HepG2 (cell line): ENCODE data around the gene ARFGAP3. TPM values are rescaled to one million over a fixed set of nuclear protein-coding genes. Genes with fewer than 3 reads are reported as not detected.

Source experiments
- FOXP1 ChIP-seq, 2 experiments: fragments of 450-650 bp in 1 of 2; IDR thresholded peaks; 2 replicates each; pipeline ENCODE4 v1.6.1; 2017 to 2018; ENCODE audit warnings: antibody characterized with exemption in 1 of 2
- GFI1 ChIP-seq: sonication (generic); formaldehyde crosslinking; IDR thresholded peaks from 2 replicates; pipeline ENCODE4 v1.5.0; 2020; ENCODE audit warnings: missing genetic modification reagents, mild to moderate bottlenecking, borderline replicate concordance
- HNRNPK ChIP-seq: fragments of 200-400 bp; formaldehyde crosslinking; IDR thresholded peaks from 2 replicates; pipeline ENCODE4 v1.6.1; 2018; ENCODE audit warnings: low read length, low read depth, moderate library complexity, mild to moderate bottlenecking; ENCODE audit not compliant: poor library complexity, severe bottlenecking
- MAX ChIP-seq: IDR thresholded peaks from 2 replicates; pipeline ENCODE4 v1.6.1; 2012; ENCODE audit warnings: inconsistent platforms
- MTA3 ChIP-seq: sonication (generic); formaldehyde crosslinking; IDR thresholded peaks from 2 replicates; pipeline ENCODE4 v1.4.0; 2020; ENCODE audit warnings: missing genetic modification reagents
- MTF2 ChIP-seq: sonication (generic); formaldehyde crosslinking; IDR thresholded peaks from 2 replicates; pipeline ENCODE4 v1.5.0; 2020; ENCODE audit warnings: missing genetic modification reagents, borderline replicate concordance
- NFIC ChIP-seq: IDR thresholded peaks from 2 replicates; pipeline ENCODE4 v1.6.1; 2012; ENCODE audit warnings: mild to moderate bottlenecking, low read length, inconsistent platforms
- PATZ1 ChIP-seq: sonication (generic); formaldehyde crosslinking; IDR thresholded peaks from 2 replicates; pipeline ENCODE4 v1.4.0; 2020; ENCODE audit warnings: missing genetic modification reagents
- PCBP2 ChIP-seq: fragments of 200-400 bp; formaldehyde crosslinking; optimal IDR thresholded peaks from 2 replicates; pipeline ENCODE3; 2018; ENCODE audit warnings: low read length, low read depth; ENCODE audit not compliant: poor library complexity, severe bottlenecking
- PHF21A ChIP-seq: sonication (generic); formaldehyde crosslinking; IDR thresholded peaks from 2 replicates; pipeline ENCODE4 v1.5.0; 2020; ENCODE audit warnings: mild to moderate bottlenecking, missing genetic modification reagents
- RCOR2 ChIP-seq: IDR thresholded peaks from 2 replicates; pipeline ENCODE4 v1.6.1; 2016; ENCODE audit warnings: missing biosample characterization, missing genetic modification reagents
- SOX13 ChIP-seq, 3 experiments: fragments of 450-650 bp in 1 of 3; sonication (generic) in 1 of 3; formaldehyde crosslinking in 1 of 3; IDR thresholded peaks in 2 of 3; conservative IDR thresholded peaks in 1 of 3; 2 replicates each; pipeline versions ENCODE4 v1.5.0 to v1.6.1; 2016 to 2020; ENCODE audit warnings: antibody characterized with exemption in 1 of 3, mild to moderate bottlenecking in 1 of 3, missing compliant biosample characterization in 1 of 3, missing genetic modification reagents in 1 of 3, moderate library complexity in 1 of 3
- ZBTB1 ChIP-seq: sonication (generic); formaldehyde crosslinking; IDR thresholded peaks from 2 replicates; pipeline ENCODE4 v1.4.0; 2020; ENCODE audit warnings: missing genetic modification reagents, borderline replicate concordance
- ZBTB8A ChIP-seq: sonication (generic); formaldehyde crosslinking; IDR thresholded peaks from 2 replicates; pipeline ENCODE4 v1.4.0; 2020; ENCODE audit warnings: mild to moderate bottlenecking, low read depth, missing genetic modification reagents, borderline replicate concordance
- ZNF232 ChIP-seq: sonication (generic); formaldehyde crosslinking; IDR thresholded peaks from 2 replicates; pipeline ENCODE4 v1.4.0; 2020; ENCODE audit warnings: missing genetic modification reagents, borderline replicate concordance
- ZNF549 ChIP-seq: sonication (generic); formaldehyde crosslinking; IDR thresholded peaks from 2 replicates; pipeline ENCODE4 v1.5.0; 2020; ENCODE audit warnings: missing genetic modification reagents
- ZNF713 ChIP-seq: sonication (generic); formaldehyde crosslinking; IDR thresholded peaks from 2 replicates; pipeline ENCODE4 v1.4.0; 2020; ENCODE audit warnings: mild to moderate bottlenecking, missing genetic modification reagents
- ZNF816 ChIP-seq: sonication (generic); formaldehyde crosslinking; IDR thresholded peaks from 2 replicates; pipeline ENCODE4 v1.8.0; 2022; ENCODE audit warnings: missing genetic modification reagents, mild to moderate bottlenecking, borderline replicate concordance
- ZSCAN21 ChIP-seq: sonication (generic); formaldehyde crosslinking; IDR thresholded peaks from 2 replicates; pipeline ENCODE4 v1.8.0; 2022; ENCODE audit warnings: mild to moderate bottlenecking, missing genetic modification reagents, moderate library complexity, borderline replicate concordance
- ZSCAN22 ChIP-seq: sonication (generic); formaldehyde crosslinking; IDR thresholded peaks from 2 replicates; pipeline ENCODE4 v1.4.0; 2020; ENCODE audit warnings: mild to moderate bottlenecking, missing genetic modification reagents
- polyA plus RNA-seq, 8 experiments: library from polyadenylated mRNA; depleted of rRNA in 3 of 8; stranded (reverse) in 7 of 8; unstranded in 1 of 8; fragments of >200 nt; fragmentation: Illumina TruSeq in 4 of 8; extraction: Trizol in 4 of 8; gene quantifications; 2 replicates each; pipeline versions ENCODE4 v1.2.1 to v1.2.3, GENCODE V29; 2011 to 2016; ENCODE audit warnings: low read depth in 4 of 8, missing spikeins in 1 of 8, mixed read lengths in 1 of 8; ENCODE audit not compliant: insufficient read depth in 1 of 8
- total RNA-seq, 5 experiments: library from RNA; depleted of rRNA; stranded (reverse); fragments of >200 nt; fragmentation: Illumina TruSeq; extraction: Trizol; gene quantifications; 2 replicates each; pipeline ENCODE4 v1.2.3, GENCODE V29; 2016; ENCODE audit warnings: low read depth in 1 of 5
- TF ChIP-seq, protein P1 (sequence below): sonication (generic); formaldehyde crosslinking; IDR thresholded peaks from 2 replicates; pipeline ENCODE4 v1.5.0; 2020; ENCODE audit warnings: missing genetic modification reagents
- TF ChIP-seq, protein P2 (sequence below): sonication (generic); formaldehyde crosslinking; IDR thresholded peaks from 2 replicates; pipeline ENCODE4 v1.4.0; 2020; ENCODE audit warnings: missing genetic modification reagents

ARFGAP3 gene
- total and polyA plus RNA-seq, 2 of the 13 experiments (the other 11 are each of a cell fraction or from before 2014, with no cell fraction given), result 41.7 to 61.6 TPM

DNA sequence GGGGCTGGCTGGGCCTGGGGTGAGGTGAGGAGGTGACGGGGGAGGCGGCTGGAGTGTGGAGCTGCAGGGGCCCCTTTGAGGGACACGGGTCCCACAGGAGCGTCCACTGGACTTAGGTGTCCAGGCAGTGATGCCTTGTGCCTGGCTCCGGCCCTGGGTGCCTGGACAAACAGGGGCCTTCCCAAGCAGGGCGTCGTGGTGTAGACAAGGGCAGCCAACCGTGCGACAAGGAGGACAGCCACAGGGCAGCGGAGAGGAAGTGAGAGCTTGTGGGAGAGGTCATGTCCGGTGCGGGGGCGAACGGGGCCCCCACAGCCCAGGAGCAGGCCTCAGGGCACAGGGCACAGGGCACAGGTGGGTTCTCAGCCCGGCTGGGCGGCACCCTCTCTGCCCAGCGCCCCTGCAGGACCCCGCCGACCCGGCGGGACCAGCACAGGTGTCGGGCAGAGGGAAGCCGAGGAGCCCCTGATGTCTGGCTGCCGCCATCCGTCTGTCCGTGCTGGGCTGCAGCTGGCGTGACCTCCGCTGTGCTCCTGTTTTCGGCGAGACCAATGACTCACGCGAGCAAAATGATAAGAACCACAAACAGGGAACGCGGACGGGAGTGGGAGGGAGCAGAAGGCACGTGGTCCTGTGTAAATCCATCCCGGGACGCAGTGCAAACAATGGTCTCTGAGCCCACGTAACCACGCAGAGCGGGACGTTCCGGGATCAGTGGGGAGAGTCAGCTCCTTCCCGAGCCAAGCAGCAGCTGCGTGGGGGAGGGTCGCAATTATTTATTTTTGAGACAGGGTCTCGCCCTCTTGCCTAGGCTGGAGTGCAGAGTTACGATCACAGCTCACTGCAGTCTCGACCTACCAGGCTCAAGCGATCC lies 87.3 kb downstream of the ARFGAP3 start (continued):
- TF ChIP-seq, protein P1, sequence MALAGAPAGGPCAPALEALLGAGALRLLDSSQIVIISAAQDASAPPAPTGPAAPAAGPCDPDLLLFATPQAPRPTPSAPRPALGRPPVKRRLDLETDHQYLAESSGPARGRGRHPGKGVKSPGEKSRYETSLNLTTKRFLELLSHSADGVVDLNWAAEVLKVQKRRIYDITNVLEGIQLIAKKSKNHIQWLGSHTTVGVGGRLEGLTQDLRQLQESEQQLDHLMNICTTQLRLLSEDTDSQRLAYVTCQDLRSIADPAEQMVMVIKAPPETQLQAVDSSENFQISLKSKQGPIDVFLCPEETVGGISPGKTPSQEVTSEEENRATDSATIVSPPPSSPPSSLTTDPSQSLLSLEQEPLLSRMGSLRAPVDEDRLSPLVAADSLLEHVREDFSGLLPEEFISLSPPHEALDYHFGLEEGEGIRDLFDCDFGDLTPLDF, result no peak
- TF ChIP-seq GFI1 (CRISPR knock-in tag), result no peak
- no peak for TF ChIP-seq ZBTB1 (CRISPR knock-in tag)
- TF ChIP-seq PCBP2, result no peak
- TF ChIP-seq MTF2, result 0 out of 2 replicates have a peak, but pooled peaks have one; percentile 32
- peak; percentile 79 for TF ChIP-seq MAX
- peak; percentile 28; the same call in 1 of the 2 replicates for TF ChIP-seq RCOR2 (CRISPR knock-in tag)
- 0 out of 2 replicates have a peak, but pooled peaks have one; percentile 21 for TF ChIP-seq ZNF232 (CRISPR knock-in tag)
- no peak for TF ChIP-seq ZBTB8A (CRISPR knock-in tag)
- peak; percentile 65 for TF ChIP-seq PATZ1 (CRISPR knock-in tag)
- no peak for TF ChIP-seq PHF21A (CRISPR knock-in tag)
- TF ChIP-seq ZSCAN22, result 0 out of 2 replicates have a peak, but pooled peaks have one; percentile 61
- no peak for TF ChIP-seq HNRNPK
- no peak for TF ChIP-seq MTA3 (CRISPR knock-in tag)
- no peak for TF ChIP-seq ZNF713 (CRISPR knock-in tag)
- TF ChIP-seq SOX13 (IDR thresholded peaks at IDR 0.05), result no peak
- peak in 1 of 2 experiments; percentile 35; a peak in 1 of 4 replicates for TF ChIP-seq SOX13 (CRISPR knock-in tag; conservative IDR thresholded peaks at IDR 0.05 in 1 of 2, IDR thresholded peaks at IDR 0.05 in 1 of 2)
- TF ChIP-seq ZNF549, result no peak
- TF ChIP-seq, protein P2, sequence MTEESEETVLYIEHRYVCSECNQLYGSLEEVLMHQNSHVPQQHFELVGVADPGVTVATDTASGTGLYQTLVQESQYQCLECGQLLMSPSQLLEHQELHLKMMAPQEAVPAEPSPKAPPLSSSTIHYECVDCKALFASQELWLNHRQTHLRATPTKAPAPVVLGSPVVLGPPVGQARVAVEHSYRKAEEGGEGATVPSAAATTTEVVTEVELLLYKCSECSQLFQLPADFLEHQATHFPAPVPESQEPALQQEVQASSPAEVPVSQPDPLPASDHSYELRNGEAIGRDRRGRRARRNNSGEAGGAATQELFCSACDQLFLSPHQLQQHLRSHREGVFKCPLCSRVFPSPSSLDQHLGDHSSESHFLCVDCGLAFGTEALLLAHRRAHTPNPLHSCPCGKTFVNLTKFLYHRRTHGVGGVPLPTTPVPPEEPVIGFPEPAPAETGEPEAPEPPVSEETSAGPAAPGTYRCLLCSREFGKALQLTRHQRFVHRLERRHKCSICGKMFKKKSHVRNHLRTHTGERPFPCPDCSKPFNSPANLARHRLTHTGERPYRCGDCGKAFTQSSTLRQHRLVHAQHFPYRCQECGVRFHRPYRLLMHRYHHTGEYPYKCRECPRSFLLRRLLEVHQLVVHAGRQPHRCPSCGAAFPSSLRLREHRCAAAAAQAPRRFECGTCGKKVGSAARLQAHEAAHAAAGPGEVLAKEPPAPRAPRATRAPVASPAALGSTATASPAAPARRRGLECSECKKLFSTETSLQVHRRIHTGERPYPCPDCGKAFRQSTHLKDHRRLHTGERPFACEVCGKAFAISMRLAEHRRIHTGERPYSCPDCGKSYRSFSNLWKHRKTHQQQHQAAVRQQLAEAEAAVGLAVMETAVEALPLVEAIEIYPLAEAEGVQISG (CRISPR knock-in tag), result peak; percentile 12
- TF ChIP-seq NFIC, result no peak
- no peak for TF ChIP-seq FOXP1 (IDR thresholded peaks at IDR 0.05)
- TF ChIP-seq FOXP1 (CRISPR knock-in tag; IDR thresholded peaks at IDR 0.05), result 0 out of 2 replicates have a peak, but pooled peaks have one; percentile 23
- no peak for TF ChIP-seq ZNF816 (CRISPR knock-in tag)
- TF ChIP-seq ZSCAN21 (CRISPR knock-in tag), result 0 out of 2 replicates have a peak, but pooled peaks have one; percentile 34
